GM19463 (cell line): ENCODE measurements around the gene RAD51B.

Experiments
- ATAC-seq: cut with Tn5 transposase; IDR thresholded peaks from one replicate; pipeline ENCODE4 v1.9.1; 2021; ENCODE audit warnings: mild to moderate bottlenecking, moderate library complexity; ENCODE audit not compliant: unreplicated experiment

Gene RAD51B

GRCh38 chr14:68668028-68668427 is 848.4 kb downstream of the RAD51B start:
- ATAC-seq = no peak

- no peak for ATAC-seq
These were observed 849.0 kb downstream of the RAD51B start for GRCh38 chr14:68668531-68668930.

- no peak for ATAC-seq
These were observed 849.5 kb downstream of the RAD51B start for GRCh38 chr14:68669111-68669511.

- ATAC-seq = no peak
These were observed 850.2 kb downstream of the RAD51B start for GRCh38 chr14:68669603-68670358.

DNA sequence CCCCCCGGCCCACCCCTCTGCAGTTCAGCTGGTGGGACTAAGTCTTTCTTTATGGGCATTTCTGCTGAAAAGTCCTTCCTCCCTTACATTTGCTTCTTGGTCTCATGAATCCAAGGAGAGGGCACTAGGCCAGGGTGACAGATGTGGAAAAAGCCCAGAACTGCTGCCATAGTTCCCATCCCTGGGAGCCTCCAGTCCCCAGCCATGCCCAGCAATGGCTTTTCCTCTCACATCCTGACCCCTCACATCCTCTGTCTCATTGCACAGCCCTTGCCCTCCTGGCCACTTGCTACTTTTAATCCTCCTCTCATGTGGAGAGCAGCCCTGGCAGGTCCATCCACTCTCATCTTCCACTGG is 850.8 kb downstream of the RAD51B start:
- no peak for ATAC-seq

DNA sequence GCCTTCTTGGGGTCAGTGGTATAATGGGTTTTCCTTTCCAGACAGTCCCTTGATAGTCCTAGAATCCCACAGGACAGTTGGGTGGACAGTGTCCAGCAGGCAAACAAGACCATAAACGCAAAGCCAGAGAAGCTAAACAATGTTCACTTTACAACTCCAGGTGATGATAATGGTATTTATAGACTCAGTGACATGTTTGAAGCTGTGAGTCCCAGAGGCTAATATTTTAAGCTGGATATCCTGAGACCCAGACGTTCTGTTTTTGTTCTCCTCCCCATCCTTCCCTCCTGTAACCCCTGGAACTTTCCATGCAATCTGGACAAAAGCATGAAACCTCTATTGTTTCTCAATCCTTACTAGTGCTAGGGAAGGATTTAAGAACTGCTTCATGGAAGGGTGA is 852.3 kb downstream of the RAD51B start:
- ATAC-seq = no peak

GRCh38 chr14:68672609-68673285 is 853.2 kb downstream of the RAD51B start:
- no peak for ATAC-seq

GRCh38 chr14:68673464-68673863 is 853.9 kb downstream of the RAD51B start:
- no peak for ATAC-seq

GRCh38 chr14:68674538-68675232 is 855.1 kb downstream of the RAD51B start:
- ATAC-seq = no peak

GRCh38 chr14:68675233-68675577 is 855.6 kb downstream of the RAD51B start:
- ATAC-seq = no peak

DNA sequence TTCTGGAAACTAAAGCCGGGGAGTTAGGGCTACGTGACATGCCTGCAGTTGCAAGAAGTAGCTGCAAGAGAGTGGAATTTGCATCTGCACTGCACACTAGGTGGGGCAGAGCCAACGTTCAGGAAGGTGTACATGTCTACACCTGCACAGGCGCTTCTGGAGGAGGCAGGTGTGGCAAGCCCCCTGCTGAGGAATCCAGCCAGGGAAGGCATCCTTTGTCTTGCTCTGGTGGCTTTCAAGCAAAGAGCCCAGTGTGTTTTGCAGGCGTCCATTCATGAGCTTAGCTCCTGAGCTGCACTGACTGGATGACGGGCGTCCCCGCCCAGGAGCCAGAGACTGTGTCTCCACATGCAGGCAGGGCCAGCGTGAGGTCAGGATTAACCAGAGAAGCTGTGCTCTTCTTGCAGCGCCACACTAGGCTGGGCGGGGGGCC is 856.9 kb downstream of the RAD51B start:
- no peak for ATAC-seq

DNA sequence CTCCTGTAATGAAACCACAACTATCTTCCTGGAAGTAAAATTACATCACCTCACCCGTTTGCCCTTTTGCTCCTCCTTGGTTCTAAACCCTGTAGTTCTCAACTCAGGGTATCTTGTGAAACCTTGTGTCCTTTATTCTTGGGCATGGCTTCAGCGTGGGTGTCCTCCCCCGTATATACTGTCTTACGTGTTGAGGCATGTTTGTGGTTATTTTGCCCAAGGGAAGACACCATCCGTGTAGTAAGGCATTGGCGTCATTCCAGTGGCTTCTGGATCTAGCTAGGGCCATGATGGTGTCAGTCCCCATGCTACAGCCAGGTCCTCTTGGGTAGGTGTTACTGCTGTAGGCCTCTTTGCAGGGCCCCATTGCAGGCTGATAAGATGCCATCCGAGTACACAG is 857.9 kb downstream of the RAD51B start:
- no peak for ATAC-seq

DNA sequence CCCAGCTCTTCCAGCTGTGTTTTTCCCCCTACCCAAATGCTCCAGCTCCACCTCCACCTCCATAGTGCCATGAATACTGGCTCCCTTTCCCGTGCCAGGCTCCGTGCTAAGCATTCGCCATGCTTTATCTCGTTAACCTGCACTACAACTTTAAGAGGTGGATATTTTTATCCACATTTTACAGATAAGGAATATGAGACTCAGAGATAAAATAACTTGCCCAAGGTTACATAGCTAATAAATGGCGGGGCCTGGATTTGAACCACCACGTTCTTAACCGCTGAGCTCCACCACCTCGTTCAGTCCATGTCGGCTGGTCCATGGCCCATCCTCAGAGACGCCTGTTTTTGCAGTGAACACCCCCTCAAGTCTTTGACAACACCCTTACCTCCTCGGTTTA is 858.3 kb downstream of the RAD51B start:
- ATAC-seq = no peak

- no peak for ATAC-seq
These were observed 858.9 kb downstream of the RAD51B start for GRCh38 chr14:68678471-68678870.

- no peak for ATAC-seq
These were observed 859.7 kb downstream of the RAD51B start for GRCh38 chr14:68679301-68679700.

GRCh38 chr14:68679746-68680467 is 860.3 kb downstream of the RAD51B start:
- ATAC-seq = no peak

- no peak for ATAC-seq
These were observed 861.0 kb downstream of the RAD51B start for GRCh38 chr14:68680541-68681051.

DNA sequence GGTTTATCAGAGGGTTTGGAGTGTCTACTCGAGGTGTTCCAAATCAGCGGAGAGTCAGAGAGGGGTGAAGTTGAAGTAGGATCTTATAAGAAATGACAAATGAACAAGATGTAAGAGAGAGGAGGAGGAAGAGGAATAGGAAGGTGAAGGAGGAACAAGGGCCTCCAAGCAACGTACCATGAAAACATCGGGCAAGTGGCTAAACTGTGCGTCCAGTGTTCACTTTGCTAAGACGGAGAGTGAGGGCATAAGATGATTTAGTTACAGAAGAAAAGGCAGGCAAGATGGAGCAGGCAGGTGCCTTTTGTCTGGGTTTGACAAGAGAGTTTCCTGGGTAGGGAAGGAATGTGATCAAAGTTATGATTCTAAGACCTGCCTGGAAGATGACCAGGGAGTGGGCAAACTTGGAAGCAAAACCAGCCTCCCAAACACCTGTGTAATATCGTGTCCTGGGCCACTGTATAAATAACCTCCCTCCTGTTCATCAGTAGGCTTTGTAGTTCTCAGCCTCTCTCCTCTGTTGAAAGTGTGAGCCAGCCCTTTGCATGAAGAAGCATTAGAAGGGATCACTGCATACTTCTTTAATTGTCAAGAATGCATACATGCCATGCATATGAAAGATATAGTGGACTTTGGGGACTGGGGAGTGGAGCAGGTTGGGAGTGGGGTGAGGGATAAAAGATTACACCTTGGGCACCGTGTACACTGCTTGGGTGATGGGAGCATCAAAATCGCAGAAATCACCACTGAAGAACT is 861.9 kb downstream of the RAD51B start:
- no peak for ATAC-seq

DNA sequence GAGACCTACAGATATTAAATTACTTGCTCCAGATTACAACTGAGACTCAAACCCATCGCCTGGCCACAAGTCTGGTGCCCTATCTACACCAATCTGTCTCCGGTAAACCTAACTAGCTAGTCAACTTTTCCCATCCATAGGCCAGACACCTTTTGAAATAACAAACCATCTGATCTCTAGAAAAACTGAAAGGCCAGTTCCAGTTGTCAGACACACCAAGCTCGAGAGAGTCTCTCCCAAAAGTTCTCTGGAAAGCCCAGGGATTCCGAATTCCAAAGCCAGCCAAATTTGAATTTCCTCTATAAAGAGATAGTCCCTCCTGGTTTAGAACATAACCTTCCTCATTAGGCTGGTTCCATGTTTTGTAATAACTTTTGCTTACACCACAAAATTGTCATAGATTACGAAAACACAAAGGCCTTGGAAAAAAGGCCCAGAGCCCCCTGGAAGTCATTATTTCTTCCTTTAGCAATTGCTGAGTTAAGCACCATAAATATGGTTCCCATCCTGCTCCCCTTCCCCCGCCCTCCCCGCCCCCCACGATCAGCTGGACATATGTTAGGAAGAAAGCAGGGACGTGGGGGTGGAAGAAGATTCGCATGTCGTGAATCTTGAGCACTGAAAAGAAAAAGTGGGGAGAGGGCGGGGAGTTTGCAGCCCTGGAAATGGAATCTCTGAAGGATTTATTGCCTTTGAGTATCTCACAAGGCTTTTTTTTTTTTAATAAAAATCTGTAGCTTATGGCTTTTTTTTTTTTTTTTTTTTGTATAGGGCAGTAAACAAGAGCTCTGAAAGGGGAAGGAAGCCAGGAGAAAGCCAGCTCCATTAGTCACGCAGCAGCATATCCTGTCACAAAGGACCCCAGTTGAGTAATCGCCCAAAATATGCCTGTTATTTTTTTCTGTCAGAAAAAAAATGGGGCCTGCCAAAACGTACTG is 862.9 kb downstream of the RAD51B start:
- no peak for ATAC-seq
